Osteoblast (primary cell): Measurements from ENCODE around the gene OTOGL. TPM values are rescaled to one million over a fixed set of nuclear protein-coding genes. Genes with fewer than 3 reads are reported as not detected.

Experiments
- DNase-seq: peaks from one replicate; pipeline ENCODE4 v3.0.0; 2011; ENCODE audit warnings: low spot score, mixed read lengths; ENCODE audit not compliant: insufficient read length; ENCODE audit errors: missing footprints
- H2AFZ ChIP-seq: 2 replicates; pipeline ENCODE4 v1.6.0; 2011; ENCODE audit warnings: mild to moderate bottlenecking, low read length
- H3K27ac ChIP-seq: 2 replicates; pipeline ENCODE4 v1.5.1; 2011; ENCODE audit warnings: mild to moderate bottlenecking, low read depth, low read length, moderate library complexity
- H3K27me3 ChIP-seq: 2 replicates; pipeline ENCODE4 v1.6.0; 2012; ENCODE audit warnings: mild to moderate bottlenecking, control low read depth, inconsistent platforms, low read length, moderate library complexity; ENCODE audit not compliant: insufficient read depth
- H3K36me3 ChIP-seq: 2 replicates; pipeline ENCODE4 v1.5.1; 2011; ENCODE audit warnings: mild to moderate bottlenecking, low read length, control low read depth, moderate library complexity; ENCODE audit not compliant: insufficient read depth
- H3K4me1 ChIP-seq: 2 replicates; pipeline ENCODE4 v1.5.1; 2011; ENCODE audit warnings: mild to moderate bottlenecking, low read length, control low read depth, moderate library complexity; ENCODE audit not compliant: insufficient read depth
- H3K4me2 ChIP-seq: 2 replicates; pipeline ENCODE4 v1.6.0; 2011; ENCODE audit warnings: mild to moderate bottlenecking, low read length; ENCODE audit not compliant: insufficient read depth
- H3K4me3 ChIP-seq: fragments of 200-600 bp; sonication (generic); 3 replicates; pipeline ENCODE4 v1.5.1; 2012; ENCODE audit warnings: mild to moderate bottlenecking, low read length, inconsistent platforms; ENCODE audit not compliant: insufficient read depth
- H3K79me2 ChIP-seq: 2 replicates; pipeline ENCODE4 v1.6.0; 2012; ENCODE audit warnings: mild to moderate bottlenecking, low read length, control low read depth, inconsistent platforms; ENCODE audit not compliant: insufficient read depth
- H3K9me3 ChIP-seq: 2 replicates; pipeline ENCODE4 v1.5.1; 2011; ENCODE audit warnings: low read depth, low read length, control low read depth
- H4K20me1 ChIP-seq: 2 replicates; pipeline ENCODE4 v1.6.0; 2012; ENCODE audit warnings: mild to moderate bottlenecking, low read length, control low read depth; ENCODE audit not compliant: insufficient read depth
- CTCF ChIP-seq: IDR thresholded peaks from 2 replicates; pipeline ENCODE4 v1.5.1; 2011; ENCODE audit warnings: mild to moderate bottlenecking, low read depth, low read length, moderate library complexity; ENCODE audit errors: extremely low read depth
- total RNA-seq: library from RNA; depleted of rRNA; stranded (reverse); fragments of >200 nt; gene quantifications from 2 replicates; pipeline ENCODE4 v1.2.3, GENCODE V29; 2012

OTOGL gene
- total RNA-seq, 1 donor = 0.36 TPM

- Histone ChIP-seq H3K4me2 (no peak overlapping the region), H3K27ac (no peak overlapping the region), H3K27me3 (no peaks in the 10 kb centered on the region), H3K4me1 (no peaks in the 10 kb centered on the region), H3K79me2 (no peaks in the 10 kb centered on the region), H3K9me3 (no peaks in the 10 kb centered on the region), H4K20me1 (no peaks in the 10 kb centered on the region), H2AFZ (no peak overlapping the region), H3K36me3 (no peaks in the 10 kb centered on the region), H3K4me3 (no peak overlapping the region)
- no peak for DNase-seq
- TF ChIP-seq CTCF = no peak
Observed at GRCh38 chr12:80178846-80179245, 79.5 kb downstream of the OTOGL start.

GRCh38 chr12:80183939-80184338 lies 84.6 kb downstream of the OTOGL start:
- Histone ChIP-seq H2AFZ (no peak overlapping the region), H3K4me2 (no peak overlapping the region), H3K36me3 (no peaks in the 10 kb centered on the region), H3K4me1 (peaks cover 25% of the 10 kb centered on the region), H3K79me2 (no peaks in the 10 kb centered on the region), H3K4me3 (no peak overlapping the region), H4K20me1 (no peaks in the 10 kb centered on the region), H3K9me3 (no peaks in the 10 kb centered on the region), H3K27me3 (no peaks in the 10 kb centered on the region), H3K27ac (no peak overlapping the region)
- no peak for DNase-seq
- no peak for TF ChIP-seq CTCF

- Histone ChIP-seq H3K27ac (no peak overlapping the region), H3K79me2 (no peaks in the 10 kb centered on the region), H3K36me3 (no peaks in the 10 kb centered on the region), H3K4me1 (peaks cover 34% of the 10 kb centered on the region), H2AFZ (peak overlapping the region; percentile 15), H3K4me3 (no peak overlapping the region), H4K20me1 (no peaks in the 10 kb centered on the region), H3K4me2 (no peak overlapping the region), H3K9me3 (no peaks in the 10 kb centered on the region), H3K27me3 (no peaks in the 10 kb centered on the region)
- peak; percentile 29 for DNase-seq
- no peak for TF ChIP-seq CTCF
Observed at GRCh38 chr12:80184926-80185325, 85.6 kb downstream of the OTOGL start.

GRCh38 chr12:80186727-80187217 lies 87.4 kb downstream of the OTOGL start:
- H3K4me3 ChIP-seq = no peak overlapping the region
- H4K20me1 ChIP-seq = no peaks in the 10 kb centered on the region
- peak; percentile 95 for TF ChIP-seq CTCF
- no peaks in the 10 kb centered on the region for H3K27me3 ChIP-seq
- peak overlapping the region; percentile 71 for H3K4me2 ChIP-seq
- peak overlapping the region; percentile 91 for H3K27ac ChIP-seq
- peak overlapping the region; percentile 86 for H2AFZ ChIP-seq
- H3K79me2 ChIP-seq = no peaks in the 10 kb centered on the region
- no peaks in the 10 kb centered on the region for H3K9me3 ChIP-seq
- H3K4me1 ChIP-seq = peaks cover 36% of the 10 kb centered on the region
- no peaks in the 10 kb centered on the region for H3K36me3 ChIP-seq
- DNase-seq = peak; percentile 45
